Measurements from ENCODE around the gene RAD17.
"Not testable (repeated sequence)": the region's sequence is repeated elsewhere in the genome, so short reads cannot be mapped to it uniquely, and the experiment has no call there.

The RAD17 gene

DNA sequence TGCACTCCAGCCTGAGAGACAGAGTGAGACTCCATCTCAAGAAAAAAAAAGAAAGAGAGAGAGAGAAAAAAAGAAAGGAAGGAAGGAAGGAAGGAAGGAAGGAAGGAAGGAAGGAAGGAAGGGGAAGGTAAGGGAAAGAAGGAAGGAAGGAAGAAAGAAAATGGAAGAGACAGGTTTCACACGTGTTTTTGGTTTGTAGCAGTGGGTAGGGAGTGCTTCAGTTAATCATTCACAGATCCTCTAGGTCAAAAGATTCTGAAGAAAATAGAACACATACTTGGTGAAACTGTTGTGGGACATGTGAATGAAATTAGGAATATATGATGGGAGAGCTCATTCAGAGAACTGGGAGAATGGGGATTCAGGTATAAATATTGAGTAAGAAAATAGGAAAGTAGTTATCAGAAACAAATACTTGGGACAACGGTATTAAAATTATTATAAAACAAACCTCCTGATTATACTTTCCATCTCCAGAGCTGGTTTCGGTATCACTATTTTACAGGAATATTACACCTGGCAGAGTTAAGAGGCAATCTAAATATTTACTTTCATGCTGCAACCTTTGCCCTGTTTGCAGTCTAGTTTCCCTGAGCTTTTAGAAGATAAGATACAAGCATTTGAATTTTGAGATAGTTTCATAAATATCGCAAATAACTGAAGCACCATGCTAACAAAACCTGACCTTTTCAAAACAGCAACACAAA lies 82.5 kb downstream of the RAD17 start:
- H3K4me3 ChIP-seq (ENCODE audit: low read depth, low read length) = no peak overlapping the region
- TF ChIP-seq, protein P1, sequence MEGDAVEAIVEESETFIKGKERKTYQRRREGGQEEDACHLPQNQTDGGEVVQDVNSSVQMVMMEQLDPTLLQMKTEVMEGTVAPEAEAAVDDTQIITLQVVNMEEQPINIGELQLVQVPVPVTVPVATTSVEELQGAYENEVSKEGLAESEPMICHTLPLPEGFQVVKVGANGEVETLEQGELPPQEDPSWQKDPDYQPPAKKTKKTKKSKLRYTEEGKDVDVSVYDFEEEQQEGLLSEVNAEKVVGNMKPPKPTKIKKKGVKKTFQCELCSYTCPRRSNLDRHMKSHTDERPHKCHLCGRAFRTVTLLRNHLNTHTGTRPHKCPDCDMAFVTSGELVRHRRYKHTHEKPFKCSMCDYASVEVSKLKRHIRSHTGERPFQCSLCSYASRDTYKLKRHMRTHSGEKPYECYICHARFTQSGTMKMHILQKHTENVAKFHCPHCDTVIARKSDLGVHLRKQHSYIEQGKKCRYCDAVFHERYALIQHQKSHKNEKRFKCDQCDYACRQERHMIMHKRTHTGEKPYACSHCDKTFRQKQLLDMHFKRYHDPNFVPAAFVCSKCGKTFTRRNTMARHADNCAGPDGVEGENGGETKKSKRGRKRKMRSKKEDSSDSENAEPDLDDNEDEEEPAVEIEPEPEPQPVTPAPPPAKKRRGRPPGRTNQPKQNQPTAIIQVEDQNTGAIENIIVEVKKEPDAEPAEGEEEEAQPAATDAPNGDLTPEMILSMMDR (IDR thresholded peaks at IDR 0.05; ENCODE audit: borderline replicate concordance, insufficient read depth, low read depth, low read length) = no peak

DNA sequence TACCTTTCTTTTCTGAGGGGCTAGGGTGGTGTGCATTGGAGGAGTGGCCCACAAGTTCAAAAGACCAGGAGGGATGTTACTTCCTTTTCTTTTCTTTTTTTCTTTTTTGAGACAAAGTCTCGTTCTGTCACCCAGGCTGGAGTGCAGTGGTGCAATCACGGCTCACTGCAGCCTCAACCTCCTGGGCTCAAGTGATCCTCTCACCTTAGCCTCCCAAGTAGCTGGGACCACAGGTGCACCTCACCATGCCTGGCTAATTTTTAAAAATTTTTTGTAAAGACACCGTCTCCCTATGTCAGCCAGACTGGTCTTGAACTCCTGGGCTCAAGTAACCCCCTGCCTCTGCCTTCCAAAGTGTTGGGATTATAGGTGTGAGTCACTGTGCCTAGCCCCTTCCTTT lies 83.9 kb downstream of the RAD17 start:
- not testable (repeated sequence) for H3K4me3 ChIP-seq (ENCODE audit: low read depth, low read length)

DNA sequence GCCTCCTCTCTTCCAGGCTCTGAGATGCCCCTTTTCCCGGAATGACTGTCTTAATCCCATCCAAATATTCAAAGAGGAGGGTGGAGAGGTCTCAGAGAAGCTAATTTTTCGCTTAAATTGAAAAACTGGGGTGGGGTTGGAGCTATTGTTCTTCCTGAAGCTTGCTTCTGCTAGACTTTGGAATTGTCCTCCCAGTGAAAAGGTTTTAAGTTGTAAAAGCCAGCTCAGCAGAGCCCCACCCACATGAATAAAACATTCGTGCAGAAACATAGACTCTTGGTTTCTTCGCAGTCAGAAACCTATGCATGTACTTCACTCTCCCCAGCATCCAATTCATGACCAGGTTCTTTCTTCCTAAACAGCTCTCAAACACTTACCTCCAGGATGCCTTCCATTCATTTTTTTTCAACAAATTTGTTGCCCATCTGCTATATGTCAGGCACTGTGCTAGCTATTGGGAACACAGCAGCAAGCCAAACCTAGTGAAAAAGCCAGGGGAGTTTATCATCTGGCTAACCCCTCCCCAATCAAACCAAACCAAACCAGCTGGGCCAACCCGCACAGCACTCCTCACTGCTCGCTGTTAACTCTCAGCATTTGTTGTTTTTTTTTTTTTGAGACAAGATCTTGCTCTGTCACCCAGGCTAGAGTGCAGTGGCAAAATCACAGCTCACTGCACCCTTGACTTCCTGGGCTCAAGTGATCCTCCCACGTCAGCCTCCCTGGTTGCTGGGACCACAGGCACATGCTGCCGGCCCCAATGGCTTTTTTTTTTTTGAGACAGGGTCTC lies 85.0 kb downstream of the RAD17 start:
- TF ChIP-seq, protein P1 (IDR thresholded peaks at IDR 0.05; ENCODE audit: borderline replicate concordance, insufficient read depth, low read depth, low read length) = no peak
- H3K4me3 ChIP-seq (ENCODE audit: low read depth, low read length) = no peak overlapping the region

DNA sequence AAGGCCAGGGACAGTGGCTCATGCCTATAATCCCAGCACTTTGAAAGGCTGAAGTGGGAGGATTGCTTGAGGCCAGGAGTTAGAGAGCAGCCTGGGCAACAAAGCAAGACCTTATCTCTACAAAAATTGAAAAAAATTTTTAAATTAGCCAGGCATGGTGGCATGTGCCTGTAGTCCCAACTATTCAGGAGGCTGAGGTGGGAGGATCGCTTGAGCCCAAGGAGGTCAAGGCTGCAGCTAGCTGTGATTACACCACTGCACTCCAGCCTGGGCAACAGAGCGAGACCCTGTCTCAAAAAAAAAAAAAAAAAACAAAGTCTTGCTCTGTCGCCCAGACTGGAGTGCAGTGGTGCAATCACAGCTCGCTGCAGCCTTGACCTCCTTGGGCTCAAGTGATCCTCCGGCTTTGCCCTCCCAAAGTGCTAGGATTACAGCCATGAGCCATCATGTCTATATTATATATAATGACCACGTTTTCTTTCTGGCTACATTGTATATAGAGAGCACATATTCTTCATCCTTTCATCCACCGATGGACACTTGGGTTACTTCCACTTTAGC lies 85.9 kb downstream of the RAD17 start:
- H3K4me3 ChIP-seq (ENCODE audit: low read depth, low read length) = not testable (repeated sequence)

DNA sequence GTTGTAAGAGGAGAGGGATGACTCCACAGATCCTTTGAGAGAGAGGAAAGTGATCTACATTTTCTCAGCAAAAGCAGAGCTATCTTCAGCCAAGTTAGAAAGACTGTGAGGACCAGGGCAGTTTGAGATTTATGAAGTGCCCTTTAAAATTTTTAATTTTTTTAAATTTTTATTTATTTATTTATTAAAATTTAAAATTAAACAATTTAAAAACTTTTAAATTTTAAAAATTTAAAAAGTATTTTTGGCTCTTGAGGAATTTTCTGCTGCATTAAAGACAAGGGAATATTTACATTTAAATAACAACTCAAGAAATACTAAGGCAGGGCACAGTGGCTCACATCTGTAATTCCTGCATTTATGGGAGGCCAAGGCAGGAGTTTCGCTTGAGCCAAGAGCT lies 92.6 kb downstream of the RAD17 start:
- TF ChIP-seq, protein P1 (IDR thresholded peaks at IDR 0.05; ENCODE audit: borderline replicate concordance, insufficient read depth, low read depth, low read length) = no peak

More for the DNA sequence above, 92.6 kb downstream of the RAD17 start:
- no peak overlapping the region for H3K4me3 ChIP-seq (ENCODE audit: low read depth, low read length)

All from GM12875 (cell line).